HG03095 (cell line): Measurements from ENCODE around the gene HSFX1.
A peak's percentile ranks its signal among the peaks of the same experiment; 100 is the strongest.
"Not testable (repeated sequence)": the region's sequence is repeated elsewhere in the genome, so short reads cannot be mapped to it uniquely, and the experiment has no call there.

Source experiments
- ATAC-seq: cut with Tn5 transposase; IDR thresholded peaks from one replicate; pipeline ENCODE4 v1.9.1; 2021; ENCODE audit warnings: moderate library complexity; ENCODE audit not compliant: unreplicated experiment

Gene HSFX1, protein sequence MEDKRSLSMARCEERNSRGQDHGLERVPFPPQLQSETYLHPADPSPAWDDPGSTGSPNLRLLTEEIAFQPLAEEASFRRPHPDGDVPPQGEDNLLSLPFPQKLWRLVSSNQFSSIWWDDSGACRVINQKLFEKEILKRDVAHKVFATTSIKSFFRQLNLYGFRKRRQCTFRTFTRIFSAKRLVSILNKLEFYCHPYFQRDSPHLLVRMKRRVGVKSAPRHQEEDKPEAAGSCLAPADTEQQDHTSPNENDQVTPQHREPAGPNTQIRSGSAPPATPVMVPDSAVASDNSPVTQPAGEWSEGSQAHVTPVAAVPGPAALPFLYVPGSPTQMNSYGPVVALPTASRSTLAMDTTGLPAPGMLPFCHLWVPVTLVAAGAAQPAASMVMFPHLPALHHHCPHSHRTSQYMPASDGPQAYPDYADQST

DNA sequence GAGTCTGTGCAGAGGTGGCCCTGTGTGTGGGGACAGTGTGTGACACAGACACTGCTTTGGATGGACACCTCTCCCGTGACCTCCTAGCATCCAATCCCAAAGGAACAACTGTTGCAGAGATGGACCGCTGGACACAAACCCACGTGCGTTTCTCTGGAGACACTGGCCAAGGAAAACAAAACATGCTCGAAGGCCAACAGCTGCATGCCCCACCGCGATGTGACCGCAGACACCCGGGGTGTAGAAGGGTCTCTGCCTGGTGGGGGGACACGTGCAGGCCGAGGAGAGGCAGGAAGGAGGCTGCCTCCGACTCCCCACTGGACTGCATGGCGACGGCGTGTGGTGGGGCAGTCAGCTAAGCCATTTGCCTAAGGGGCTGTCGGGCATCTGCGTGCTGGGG is at the start of gene HSFX1:
HSFX1 (plus strand) TSS at position 301 of the 400 bp plus-strand sequence. CDS start 614 bp downstream, outside the sequence.
- ATAC-seq: not testable (repeated sequence)

DNA sequence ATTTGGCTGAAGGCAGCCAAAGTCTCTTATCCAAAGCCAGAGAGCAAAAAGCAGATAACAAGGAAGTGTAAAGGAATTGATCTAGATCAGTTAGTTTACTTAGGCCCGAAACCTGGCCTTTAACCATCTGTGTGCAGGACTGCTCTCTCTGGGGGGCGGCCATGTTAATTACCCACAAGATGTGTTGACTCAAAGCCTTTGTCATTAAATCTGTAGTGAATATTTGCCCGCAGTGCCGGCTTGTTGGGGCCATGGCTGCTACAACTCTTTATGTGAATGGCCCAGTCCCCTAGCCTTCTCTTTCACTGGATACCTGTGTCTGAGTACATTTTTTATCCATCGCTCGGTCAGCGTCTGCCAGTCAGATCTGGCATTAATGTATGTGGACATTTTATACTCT is 46.6 kb upstream of the HSFX1 start:
- ATAC-seq: not testable (repeated sequence)

- not testable (repeated sequence) for ATAC-seq
These were observed 31.6 kb upstream of the HSFX1 start for GRCh38 chrX:149742269-149742668.

DNA sequence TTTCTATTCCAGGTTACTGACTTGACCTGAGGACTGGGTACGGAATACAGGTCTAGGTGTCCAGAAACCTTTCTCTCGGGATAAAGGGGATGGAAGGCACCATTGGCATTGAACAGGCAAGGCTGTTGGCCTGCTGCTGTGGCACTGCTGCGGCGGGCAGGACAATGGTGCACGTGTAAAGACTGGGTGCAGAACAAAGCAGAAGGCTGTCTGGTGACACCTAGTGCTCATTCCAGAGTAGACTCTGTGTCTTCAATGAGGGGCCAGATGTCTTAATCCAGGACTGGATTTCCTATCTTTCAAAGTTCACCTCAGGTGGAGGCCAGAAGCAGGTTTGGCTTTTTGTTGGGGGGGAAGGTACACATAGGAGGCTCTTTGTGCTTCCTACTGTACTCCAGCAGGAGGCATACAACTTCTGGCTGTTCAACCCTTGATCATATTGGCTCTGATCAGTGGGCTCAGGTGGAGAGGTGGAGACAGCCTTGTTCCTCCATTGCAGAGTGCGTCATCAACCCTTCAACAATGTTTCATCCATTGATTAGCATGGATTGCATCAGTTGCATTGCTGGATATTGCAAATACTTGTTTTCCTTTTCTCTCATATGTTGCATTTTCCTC is 27.4 kb upstream of the HSFX1 start:
- ATAC-seq: not testable (repeated sequence)

DNA sequence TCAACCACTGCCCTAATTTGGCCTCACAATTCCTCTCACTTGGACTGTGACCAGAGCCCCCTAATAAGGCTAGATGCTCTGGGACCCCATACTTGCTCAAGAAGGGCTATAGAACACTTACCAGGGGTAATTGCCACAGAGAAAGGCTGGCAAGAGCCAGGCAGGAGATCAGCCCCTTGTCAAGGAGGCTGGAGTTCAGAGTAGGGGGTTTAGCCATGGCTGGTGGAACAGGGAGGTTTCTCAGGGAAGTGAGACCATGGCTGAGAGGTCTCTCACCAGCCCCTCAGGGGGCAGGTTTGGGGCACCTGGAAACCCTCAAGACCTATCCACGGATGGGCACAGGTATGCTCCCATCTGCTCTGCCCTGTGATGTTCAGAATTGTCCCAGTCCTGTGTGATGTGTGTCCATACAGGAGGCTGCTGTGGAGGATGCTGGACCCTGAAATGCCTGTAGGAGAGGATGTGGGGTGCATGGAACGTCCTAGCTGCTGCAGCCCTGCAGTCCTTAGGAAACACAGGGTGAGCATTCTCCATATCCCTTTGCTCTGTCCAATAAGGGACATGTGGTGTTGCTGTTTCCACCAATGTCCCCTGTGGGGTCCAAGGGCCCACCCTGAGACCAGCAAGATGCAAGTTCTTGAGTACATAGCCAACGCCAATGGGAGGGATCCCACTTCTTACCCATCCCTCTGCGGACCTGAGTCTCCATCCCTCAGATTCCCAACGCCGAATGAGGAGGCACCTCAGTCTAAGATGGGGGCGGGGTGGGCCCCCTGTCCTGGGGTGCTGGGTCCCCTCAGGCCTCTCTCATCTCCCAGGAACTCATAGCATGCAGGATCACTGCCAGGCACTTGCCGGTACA is 16.4 kb upstream of the HSFX1 start:
- ATAC-seq: no peak

- no peak for ATAC-seq
These were observed 15.7 kb upstream of the HSFX1 start for GRCh38 chrX:149758068-149758714.

DNA sequence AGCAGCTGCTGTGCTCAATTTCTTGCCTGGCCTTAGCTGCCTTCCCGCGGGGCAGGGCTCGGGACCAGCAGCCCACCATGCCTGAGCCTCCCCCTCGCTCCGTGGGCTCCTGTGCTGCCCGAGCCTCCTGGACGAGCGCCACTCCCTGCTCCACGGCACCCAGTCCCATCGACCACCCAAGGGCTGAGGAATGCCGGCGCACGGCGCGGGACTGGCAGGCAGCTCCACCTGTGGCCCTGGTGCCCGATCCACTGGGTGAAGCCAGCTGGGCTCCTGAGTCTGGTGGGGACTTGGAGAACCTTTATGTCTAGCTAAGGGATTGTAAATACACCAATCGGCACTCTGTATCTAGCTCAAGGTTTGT is 15.2 kb upstream of the HSFX1 start:
- not testable (repeated sequence) for ATAC-seq

GRCh38 chrX:149759824-149760223 is 14.0 kb upstream of the HSFX1 start:
- ATAC-seq: no peak

GRCh38 chrX:149760965-149761364 is 12.9 kb upstream of the HSFX1 start:
- no peak for ATAC-seq

GRCh38 chrX:149761858-149762674 is 11.8 kb upstream of the HSFX1 start:
- not testable (repeated sequence) for ATAC-seq

- ATAC-seq: no peak
These were observed 10.9 kb upstream of the HSFX1 start for GRCh38 chrX:149762696-149763614.

- not testable (repeated sequence) for ATAC-seq
These were observed 3.5 kb upstream of the HSFX1 start for GRCh38 chrX:149770344-149770743.

- ATAC-seq: not testable (repeated sequence)
These were observed 842 bp upstream of the HSFX1 start for GRCh38 chrX:149773026-149773425.

- ATAC-seq: not testable (repeated sequence)
These were observed 4.1 kb downstream of the HSFX1 start for GRCh38 chrX:149777999-149778398.

DNA sequence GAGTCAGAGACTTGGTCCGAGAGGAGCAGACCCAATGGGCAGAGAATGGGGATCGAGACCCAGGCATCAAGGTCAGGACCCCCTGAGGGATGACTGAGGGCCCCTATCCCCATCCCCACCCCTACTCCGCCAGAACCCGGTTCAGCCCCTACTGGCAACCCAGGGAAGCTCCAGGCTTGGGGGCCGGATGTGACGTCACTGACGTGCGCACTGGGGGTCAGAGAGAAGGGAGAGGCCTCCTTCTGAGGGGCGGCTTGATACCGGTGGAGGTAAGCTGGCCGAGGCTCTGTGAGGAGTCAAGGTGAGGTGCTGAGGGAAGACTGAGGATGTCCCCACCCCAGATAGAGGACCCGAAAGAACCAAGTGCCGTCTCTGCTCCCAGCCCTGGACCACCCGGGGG is 7.9 kb downstream of the HSFX1 start, which contains the start of gene MAGEA9:
MAGEA9 (plus strand) TSS at position 204 of the 400 bp plus-strand sequence. CDS start 4,281 bp downstream, outside the sequence.
- ATAC-seq: not testable (repeated sequence)

DNA sequence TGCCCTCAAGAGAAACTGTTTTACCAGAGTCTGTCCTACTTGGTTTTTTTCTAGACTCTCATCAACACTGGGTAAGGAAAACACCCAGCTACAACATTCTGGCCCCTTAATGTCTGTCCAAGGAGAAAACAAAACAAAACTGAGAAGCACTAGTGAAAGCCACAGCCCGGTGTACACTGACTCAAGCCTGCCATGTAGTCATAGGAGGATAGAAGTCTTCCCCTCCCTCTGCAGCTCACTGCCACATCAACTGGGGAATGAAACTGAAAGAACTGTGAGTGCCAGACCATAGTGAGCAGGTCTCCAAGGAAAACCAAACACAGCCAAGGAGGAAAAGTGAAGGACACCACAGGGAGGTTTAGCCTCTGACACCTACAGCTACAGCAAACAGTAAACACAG is 21.7 kb downstream of the HSFX1 start:
- ATAC-seq: peak; percentile 98

DNA sequence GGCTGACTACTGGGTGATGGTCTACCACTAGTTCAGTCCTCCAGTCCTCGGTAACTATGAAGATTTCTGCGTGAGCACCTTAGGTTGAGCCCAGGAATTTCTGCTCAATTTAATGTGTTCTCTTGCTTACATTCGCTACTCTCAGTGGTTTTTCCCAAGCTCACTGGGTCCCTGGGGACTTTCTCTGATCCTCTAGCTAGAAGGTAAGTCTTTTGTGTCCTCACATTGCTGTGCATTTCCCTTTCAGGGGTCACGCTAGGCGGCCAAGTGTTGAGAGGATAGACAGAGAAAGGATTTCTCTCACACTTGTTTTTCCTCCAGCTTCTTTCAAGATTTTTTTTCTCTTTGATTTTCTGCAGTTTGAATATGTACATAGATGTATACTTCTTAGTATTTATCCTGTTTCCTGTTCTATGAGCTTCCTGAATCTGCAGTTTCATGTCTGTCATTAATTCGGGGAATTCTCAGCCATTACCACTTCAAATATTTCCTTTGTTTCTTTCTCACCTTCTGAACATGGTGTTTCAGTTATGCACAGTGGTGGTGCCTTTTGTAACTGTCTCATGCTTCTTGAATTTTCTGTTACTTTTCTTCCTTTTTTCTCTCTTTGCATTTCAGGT is 25.3 kb downstream of the HSFX1 start:
- ATAC-seq: no peak

- ATAC-seq: no peak
These were observed 26.1 kb downstream of the HSFX1 start for GRCh38 chrX:149799938-149800337.
